GM18511 (cell line): Measurements from ENCODE around the gene CTRB1.
"Not testable (repeated sequence)": the region's sequence is repeated elsewhere in the genome, so short reads cannot be mapped to it uniquely, and the experiment has no call there.

Experiments
- ATAC-seq: cut with Tn5 transposase; IDR thresholded peaks from one replicate; pipeline ENCODE4 v1.9.1; 2021; ENCODE audit warnings: mild to moderate bottlenecking, moderate library complexity; ENCODE audit not compliant: unreplicated experiment

The CTRB1 gene

DNA sequence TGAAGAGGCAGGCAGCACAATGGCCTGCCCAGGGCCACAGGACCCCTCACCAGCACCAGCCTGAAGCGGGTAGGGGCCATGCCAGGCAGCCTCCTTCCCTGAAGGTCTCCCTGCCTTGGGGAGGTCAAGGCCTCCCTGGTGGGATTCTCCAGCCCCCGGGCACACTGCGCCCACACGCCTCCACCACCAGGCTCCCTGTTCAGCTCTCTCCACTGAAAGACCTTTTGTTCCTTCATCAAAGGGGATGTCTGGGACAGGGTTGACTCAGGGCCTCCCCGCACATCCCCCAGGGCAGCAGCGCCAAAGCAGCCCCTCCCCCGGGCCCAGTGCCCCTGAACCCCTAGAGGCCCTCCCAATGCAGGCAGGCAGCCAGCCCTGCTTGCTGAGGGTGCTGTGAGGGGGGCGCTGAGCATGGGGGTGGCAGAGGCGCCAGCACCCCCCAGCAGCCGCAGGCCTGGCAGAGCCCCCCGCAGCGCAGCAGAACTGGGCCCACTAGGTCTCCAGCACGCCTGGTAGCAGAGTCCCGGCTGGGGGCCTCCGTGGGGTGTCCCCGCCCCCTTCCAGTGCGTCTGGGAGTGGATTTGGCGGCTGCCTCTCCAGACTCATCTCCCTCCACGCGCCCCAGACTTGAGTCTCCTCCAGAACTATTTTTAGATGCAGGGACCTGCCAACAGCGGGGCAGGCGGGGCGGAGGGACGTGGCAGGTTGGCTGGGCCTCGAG is 19.5 kb downstream of the CTRB1 start:
- ATAC-seq: no peak

- ATAC-seq: no peak
These were observed 20.2 kb downstream of the CTRB1 start for GRCh38 chr16:75238853-75239541.

DNA sequence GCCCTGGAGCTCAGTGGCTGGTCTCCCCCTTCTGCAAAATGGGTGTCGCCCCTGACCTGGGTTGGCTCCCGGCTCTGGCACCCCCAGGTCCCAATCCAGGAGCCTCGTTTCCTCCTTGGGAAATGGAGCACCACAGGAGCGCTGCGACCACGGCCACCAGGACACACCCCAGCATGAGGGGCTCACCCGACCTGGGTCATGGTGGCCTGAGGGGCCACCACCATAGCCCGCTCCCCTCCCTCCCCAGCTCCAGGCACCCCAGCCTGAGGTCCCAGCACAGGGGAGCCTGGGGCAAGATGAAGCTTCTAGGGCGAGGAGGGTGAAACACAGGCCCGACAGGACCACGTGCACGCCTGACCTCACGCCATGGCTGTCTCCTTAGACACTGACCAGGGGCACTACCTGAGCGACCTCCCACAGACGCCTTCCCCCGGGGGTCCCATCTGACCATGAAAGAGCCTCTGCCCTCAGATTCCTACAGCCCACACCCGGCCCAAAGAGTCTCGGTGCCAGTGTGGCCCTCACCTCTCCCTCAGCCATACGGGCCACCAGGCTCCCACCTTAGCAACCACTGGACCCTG is 20.8 kb downstream of the CTRB1 start:
- ATAC-seq: no peak

GRCh38 chr16:75240633-75241032 is 21.8 kb downstream of the CTRB1 start:
- ATAC-seq: not testable (repeated sequence)

DNA sequence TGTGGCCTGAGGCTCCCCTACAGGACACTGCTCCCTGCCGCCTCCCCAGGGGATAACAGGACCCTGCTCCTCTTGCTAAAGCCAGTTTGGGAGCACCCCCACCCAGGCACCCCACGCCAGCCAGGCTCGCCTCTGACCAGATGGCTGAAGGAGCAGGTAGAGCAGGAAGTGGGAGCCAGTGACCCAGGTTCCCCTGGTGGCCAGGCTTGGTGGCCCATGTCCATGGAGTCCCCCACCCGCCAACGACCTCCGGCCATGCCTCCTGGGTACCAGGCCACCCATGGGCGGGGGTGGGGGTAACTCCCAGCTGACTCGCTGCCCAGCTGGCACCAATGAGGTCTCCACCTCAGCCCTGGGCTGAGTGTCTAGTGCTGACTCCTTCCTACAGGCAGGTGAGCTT is 22.6 kb downstream of the CTRB1 start:
- ATAC-seq: no peak

DNA sequence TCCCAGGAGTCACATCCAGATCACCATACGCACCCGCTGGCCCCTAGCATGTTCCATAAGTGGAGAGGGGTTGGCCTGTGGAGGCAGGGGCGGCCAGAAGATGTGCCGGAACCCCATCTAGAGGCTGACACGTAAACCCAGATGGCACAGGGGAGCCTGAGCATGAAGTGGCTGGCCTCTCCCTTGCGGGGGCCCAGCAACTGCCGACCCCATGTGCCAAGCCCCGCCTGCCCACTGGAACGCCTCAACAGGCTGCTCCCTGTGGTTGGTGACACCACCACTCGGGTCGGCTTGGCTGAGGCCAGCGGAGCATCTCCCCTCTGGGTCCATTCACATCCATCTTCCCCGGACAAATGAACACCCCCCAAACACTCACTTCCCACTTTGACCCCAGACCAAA is 23.2 kb downstream of the CTRB1 start:
- no peak for ATAC-seq

GRCh38 chr16:75242436-75243078 is 23.8 kb downstream of the CTRB1 start:
- ATAC-seq: not testable (repeated sequence)

DNA sequence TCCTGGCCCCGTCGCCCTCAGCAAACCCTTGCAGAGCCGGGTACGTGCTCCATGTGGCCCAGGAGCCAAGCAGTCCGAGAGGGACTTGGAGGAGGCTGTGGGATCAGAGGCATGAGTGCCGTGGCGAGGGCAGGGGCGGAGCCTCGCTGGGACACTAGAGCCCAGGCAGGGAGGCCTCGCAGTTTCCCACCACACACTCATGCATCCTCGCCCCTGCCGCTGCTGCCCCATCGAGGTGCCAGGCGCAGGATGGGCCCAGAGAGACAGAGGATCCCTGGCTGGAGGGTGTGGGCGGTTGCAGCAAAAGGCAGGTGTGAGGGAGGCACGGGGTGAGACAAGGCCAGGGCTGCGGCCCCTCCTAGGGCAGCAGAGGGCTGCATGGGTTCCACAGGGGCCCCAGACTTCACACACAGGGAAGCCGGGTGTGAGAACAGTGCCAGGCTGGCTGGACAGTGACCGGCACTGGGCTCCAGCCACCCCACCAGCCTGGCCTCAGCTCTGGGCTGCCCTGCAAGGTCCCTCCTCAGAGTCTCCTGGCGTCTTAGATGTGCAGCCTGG is 25.0 kb downstream of the CTRB1 start:
- ATAC-seq: no peak

DNA sequence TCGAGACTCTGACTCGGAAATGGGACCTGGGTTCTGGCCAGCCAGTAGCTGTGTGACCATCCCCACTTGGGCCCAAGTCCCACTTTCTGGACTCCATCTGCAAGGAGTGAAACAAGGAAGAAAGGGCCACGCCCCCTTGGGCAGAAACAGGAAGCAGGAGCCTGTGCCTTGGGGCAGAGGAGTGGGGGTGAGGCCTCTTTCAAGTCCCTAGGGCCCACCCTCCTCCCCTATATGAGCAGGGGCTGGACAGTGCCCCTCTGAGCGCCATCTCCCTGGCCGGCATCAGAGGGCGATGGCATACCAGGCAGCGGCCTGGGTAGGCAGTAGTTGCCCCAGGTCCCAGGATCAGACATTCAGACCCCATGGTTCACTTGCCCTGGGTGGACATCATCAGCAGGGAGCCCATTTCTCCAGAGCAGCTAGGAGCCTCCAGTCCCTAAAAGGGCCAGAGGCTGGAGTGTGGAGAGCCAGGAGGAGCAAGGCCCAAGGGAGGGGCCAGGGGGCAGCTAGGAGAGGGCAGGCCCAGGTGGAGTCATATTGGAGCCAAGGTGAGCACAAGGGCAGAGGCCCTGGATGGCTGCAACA is 25.5 kb downstream of the CTRB1 start:
- no peak for ATAC-seq

DNA sequence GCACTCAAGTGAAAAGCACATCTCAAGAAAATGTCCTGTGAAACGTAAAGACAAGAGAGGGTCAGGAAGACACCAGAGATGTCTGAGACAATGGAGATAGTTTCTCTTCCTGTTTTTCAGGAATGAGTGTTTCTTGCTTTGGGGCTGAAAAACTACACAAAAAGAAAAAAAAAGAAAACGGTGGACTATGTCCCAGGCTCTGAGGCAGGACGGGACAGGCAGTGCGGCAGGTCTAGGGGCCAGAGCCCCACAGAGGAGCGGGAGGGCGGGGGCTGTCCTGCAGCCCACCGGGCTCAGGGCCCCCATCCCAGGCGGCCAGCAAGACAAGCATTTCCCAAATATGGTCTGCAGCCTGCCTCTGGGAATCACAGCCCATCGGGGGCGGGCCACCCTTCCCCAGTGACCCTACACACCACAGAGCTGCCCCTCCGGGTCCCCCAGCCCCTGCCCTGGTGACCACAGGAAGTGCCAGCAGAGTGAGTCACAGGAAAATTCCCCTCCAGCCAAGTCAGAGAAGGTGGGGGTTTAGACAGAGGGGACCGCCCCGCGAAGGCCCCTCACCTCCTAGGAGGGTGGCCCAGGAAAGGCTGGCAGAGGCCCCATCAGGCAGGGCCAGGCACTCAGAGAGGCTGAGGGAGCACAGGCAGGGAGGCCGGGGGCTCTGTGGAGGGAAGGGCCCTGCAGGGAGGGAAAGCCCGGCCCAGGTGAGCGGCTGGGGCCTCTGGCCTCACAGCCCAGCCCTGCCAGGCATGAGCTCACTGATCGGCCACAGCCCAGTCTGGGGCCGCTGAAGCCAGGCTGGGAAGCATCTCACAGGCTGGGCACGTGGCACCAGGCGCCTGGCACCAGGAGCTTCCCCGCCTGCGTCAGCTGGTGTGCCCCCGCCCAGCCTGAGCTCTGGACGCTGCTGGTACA is 26.3 kb downstream of the CTRB1 start:
- peak; percentile 49 for ATAC-seq

DNA sequence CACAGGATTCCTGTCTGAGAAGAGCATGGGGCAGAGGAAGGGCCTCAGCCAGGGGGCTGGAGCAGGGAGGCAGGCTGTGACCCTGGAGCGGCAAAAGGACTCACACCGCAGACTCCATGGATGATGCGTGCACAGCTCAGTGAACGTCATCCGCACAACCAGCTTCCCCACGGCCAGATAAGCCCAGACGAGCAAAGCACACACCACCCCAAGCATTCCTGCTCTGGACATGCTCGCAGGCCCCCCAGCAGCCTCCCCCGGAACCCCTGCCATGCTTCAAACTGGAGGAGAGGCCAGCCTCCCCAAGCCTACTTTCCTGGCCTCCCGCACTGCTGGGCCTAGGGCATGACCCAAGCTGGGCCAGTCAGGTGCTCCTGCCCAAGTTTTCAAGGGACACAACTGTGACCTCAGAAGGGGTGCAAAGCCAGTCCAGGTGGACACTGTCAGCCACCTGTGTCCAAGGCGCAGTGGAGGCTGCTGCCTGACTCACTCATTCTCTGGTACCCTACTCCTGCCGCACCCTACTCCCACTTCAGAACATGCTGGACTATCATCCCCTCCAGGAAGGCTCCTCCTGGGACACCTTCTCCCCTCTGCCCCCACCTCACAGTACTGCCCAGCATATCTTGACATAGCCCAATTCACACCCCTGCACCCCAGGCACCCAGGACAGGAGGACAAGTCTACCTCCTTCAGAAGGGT is 27.9 kb downstream of the CTRB1 start:
- ATAC-seq: no peak

DNA sequence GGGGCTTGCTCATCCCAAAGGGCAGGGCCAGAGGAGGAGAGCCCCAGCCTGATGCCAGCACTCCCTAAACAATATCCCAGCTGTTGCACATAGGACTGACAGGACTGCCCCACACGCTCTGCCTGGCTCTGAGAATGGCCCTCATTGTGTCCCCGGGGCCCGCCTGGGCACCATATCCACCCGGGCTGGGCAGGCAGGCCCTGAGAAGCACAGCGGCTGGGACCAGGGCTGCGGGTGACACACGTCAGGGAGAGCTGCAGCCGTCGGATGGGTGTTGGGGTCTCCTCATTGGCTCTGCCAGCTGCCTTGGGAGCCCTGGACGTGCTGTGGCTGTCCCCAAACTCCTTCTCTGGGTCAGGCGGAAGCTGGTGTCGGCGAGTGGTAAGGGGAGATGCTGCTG is 28.5 kb downstream of the CTRB1 start:
- ATAC-seq: no peak

DNA sequence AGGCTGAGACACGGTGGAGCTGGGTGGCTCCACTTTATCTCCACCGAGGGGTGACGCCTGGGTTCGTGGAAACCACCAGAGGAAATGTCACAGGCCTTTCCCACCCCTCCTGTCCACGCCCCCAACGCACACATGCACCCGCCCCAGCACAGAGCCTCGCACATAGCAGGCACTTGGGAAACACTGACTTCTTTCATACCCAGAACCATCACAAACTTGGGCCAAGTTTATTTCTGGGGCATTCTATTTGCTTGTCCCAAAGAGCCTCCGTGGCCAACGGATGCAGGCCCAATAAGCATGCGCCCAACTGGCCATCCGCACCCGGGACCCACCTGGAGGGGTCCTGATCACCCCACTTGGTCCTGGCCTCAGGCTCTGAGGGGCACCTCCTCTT is 29.4 kb downstream of the CTRB1 start:
- ATAC-seq: no peak

- ATAC-seq: no peak
These were observed 30.0 kb downstream of the CTRB1 start for GRCh38 chr16:75248536-75249380.

DNA sequence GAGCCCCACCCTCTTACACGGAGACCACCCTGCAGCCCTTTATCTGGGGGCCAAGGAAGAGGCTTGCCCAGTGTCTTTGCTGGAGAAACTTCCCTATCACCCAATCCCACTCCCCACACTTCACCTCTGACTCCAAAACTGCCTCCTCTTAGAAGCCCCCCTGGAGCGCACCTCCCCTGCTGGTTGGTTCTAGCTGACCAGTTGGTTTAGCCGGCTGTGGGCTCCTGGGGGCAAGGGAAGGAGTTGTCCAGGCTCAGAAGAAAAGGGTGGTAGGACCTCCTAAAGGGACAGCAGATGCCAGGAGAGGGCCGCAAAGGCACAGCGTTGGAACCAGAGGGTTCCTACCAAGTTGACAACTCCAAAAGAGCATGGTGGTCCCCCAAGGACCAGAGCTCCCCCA is 30.7 kb downstream of the CTRB1 start:
- ATAC-seq: no peak

DNA sequence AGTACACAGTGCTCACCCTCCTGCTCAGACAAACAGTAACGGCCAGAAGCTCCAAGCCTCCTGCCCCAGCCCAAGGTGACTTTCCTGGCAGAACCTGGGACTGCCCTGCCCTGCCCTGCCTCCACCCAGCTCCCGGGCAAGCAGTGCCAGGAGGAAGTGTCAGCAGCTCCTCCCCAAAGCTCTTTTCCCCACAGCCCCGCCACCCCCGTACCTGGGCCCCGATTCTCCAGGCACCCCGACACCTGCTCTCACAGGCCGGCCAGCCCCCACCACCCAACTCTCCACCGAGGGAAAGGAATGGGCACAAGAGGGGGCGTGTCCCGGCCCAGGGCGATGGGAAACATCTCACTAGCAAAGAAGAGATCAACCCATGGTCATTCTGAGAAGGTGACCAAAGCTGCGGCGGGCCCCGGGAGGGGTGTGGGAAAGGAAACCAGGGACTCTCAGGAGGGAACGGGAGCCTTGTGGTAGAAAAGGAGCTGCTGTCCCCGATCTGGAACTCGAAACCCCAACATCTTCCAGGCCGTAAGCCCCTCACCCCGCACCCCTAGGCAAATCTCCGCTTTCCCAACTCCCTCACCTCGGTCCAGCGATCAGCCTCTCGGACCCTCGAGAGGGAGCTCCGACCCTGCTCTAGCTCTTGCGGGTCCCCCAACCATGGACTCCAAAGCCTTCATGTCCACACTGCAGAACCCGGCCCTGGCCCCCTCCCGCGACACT is 31.5 kb downstream of the CTRB1 start:
- no peak for ATAC-seq

DNA sequence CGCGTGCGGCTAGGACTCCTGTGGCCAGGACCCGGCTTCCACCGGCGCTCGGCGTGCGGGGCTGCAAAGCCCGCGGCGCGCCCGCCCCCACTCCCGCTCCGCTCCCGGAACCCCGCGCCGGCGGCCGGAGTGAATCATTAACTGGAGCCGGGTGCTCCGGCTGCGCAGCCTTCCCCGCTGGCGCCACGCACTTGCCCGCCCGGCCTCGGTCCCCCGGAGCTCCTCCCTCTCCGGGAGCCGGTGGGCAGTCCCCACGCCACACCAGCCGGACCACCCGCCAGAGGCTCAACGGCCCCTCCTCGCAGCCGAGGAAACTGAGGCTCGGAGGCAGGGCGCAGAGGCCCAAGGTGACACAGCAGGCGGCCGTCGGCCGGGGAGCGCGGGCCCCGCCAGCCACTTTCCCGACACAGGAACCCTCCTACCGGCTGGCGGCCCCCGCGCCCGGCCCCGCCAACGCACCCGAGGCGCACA is 32.1 kb downstream of the CTRB1 start:
- peak; percentile 52 for ATAC-seq
